AG04450 (cell line): ENCODE data around the gene E2F3. TPM values are rescaled to one million over a fixed set of nuclear protein-coding genes. Genes with fewer than 3 reads are reported as not detected.
"Not testable (repeated sequence)": the region's sequence is repeated elsewhere in the genome, so short reads cannot be mapped to it uniquely, and the experiment has no call there.

Experiments
- CTCF ChIA-PET: fragments of 300-600, 350-600 bp; formaldehyde crosslinking; extraction: SDS; loops from one replicate; lab custom pipeline; 2022; ENCODE audit warnings: antibody characterized with exemption, inconsistent platforms; lab: Charles Lee
- POLR2A ChIA-PET: fragments of 350-600 bp; formaldehyde crosslinking; extraction: SDS; loops from one replicate; lab custom pipeline; 2021; ENCODE audit warnings: antibody characterized with exemption, inconsistent platforms; lab: Yijun Ruan, JAX
- DNase-seq: peaks from one replicate; pipeline ENCODE4 v3.0.0-alpha.2; 2011; ENCODE audit warnings: low read depth, low spot score
- H3K27ac ChIP-seq: one replicate; pipeline ENCODE4 v1.5.1; 2012; ENCODE audit warnings: low read depth, low read length, control low read depth
- H3K27me3 ChIP-seq: one replicate; pipeline ENCODE4 v1.6.0; 2012; ENCODE audit warnings: low read length; ENCODE audit not compliant: control insufficient read depth, insufficient read depth
- H3K4me3 ChIP-seq: 2 replicates; pipeline ENCODE4 v1.5.1; 2011; ENCODE audit warnings: mild to moderate bottlenecking, low read depth, low read length, control low read depth
- H3K9me3 ChIP-seq: 2 replicates; pipeline ENCODE4 v1.5.1; 2012; ENCODE audit warnings: low read length; ENCODE audit not compliant: control insufficient read depth, insufficient read depth
- CTCF ChIP-seq: IDR thresholded peaks from 2 replicates; pipeline ENCODE4 v1.5.1; 2011; ENCODE audit warnings: low read depth, low read length, control low read depth, inconsistent platforms
- polyA plus RNA-seq: library from polyadenylated mRNA; depleted of rRNA; stranded (reverse); fragments of >200 nt; gene quantifications from 2 replicates; pipeline ENCODE4 v1.2.3, GENCODE V29; 2011

The E2F3 gene
- polyA plus RNA-seq, 1 experiment, result 10.7 TPM

DNA sequence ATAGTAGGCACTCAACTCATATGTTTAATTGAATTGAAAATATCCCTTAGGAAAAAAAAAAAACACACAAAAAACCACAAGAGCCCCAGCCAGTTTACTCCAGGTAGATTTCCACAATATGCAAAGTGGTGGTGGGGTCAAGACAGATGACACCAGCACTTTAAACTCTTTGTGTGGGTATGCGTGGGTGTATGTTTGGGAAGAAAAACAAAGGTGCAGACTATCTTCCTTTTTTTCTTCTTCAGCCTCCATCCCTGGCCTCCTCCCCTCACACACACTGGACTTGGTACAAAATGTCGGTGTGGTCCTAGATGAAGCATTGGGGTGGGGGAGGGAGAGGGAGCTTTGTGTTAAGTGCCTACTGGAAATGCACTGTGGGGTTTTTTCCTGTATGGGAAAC, 90.4 kb downstream of the E2F3 start:
- TF ChIP-seq CTCF, result no peak
- DNase-seq, result no peak
- ChIA-PET CTCF (no interaction called here), POLR2A (no interaction called here)
- H3K9me3 ChIP-seq, result no peaks in the 10 kb centered on the region
- H3K27ac ChIP-seq, result peak overlapping the region; percentile 31
- H3K27me3 ChIP-seq, result no peaks in the 10 kb centered on the region
- no peak overlapping the region for H3K4me3 ChIP-seq

GRCh38 chr6:20497216-20498040, 95.7 kb downstream of the E2F3 start:
- Histone ChIP-seq H3K27me3 (no peaks in the 10 kb centered on the region), H3K27ac (no peak overlapping the region), H3K4me3 (no peak overlapping the region), H3K9me3 (no peaks in the 10 kb centered on the region)
- ChIA-PET CTCF (no interaction called here), POLR2A (no interaction called here)
- DNase-seq, result peak; percentile 62
- no peak for TF ChIP-seq CTCF

- DNase-seq, result no peak
- POLR2A ChIA-PET, result no interaction called here
- Histone ChIP-seq H3K4me3 (no peak overlapping the region), H3K9me3 (no peaks in the 10 kb centered on the region), H3K27me3 (no peaks in the 10 kb centered on the region), H3K27ac (no peak overlapping the region)
- CTCF ChIA-PET, result no interaction called here
- TF ChIP-seq CTCF, result no peak
Measured at GRCh38 chr6:20498041-20498385, 96.3 kb downstream of the E2F3 start.

- POLR2A ChIA-PET, result no interaction called here
- Histone ChIP-seq H3K27me3 (peaks cover 2% of the 10 kb centered on the region), H3K27ac (no peak overlapping the region), H3K9me3 (no peaks in the 10 kb centered on the region), H3K4me3 (no peak overlapping the region)
- CTCF ChIA-PET, result no interaction called here
- no peak for TF ChIP-seq CTCF
- DNase-seq, result no peak
Measured at GRCh38 chr6:20509212-20509611, 107.5 kb downstream of the E2F3 start.

- ChIA-PET CTCF (interaction anchor here (2.7 kb wide), 1 partner anchor 16 kb away, joined by 9 read pairs; no protein-coding TSS in a partner anchor), POLR2A (no interaction called here)
- peaks cover 2% of the 10 kb centered on the region for H3K27me3 ChIP-seq
- H3K4me3 ChIP-seq, result no peak overlapping the region
- no peaks in the 10 kb centered on the region for H3K9me3 ChIP-seq
- no peak for TF ChIP-seq CTCF
- no peak overlapping the region for H3K27ac ChIP-seq
- DNase-seq, result no peak
Measured at GRCh38 chr6:20511852-20512251, 110.2 kb downstream of the E2F3 start.

DNA sequence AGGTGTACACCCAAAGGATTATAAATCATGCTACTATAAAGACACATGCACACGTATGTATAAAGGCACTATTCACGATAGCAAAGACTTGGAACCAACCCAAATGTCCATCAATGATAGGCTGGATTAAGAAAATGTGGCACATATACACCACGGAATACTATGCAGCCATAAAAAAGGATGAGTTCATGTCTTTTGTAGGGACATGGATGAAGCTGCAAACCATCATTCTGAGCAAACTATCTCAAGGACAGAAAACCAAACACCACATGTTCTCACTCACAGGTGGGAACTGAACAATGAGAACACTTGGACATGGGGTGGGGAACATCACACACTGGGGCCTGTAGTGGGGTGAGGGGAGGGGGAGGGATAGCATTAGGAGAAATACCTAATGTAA, 123.5 kb downstream of the E2F3 start:
- peaks cover 10% of the 10 kb centered on the region for H3K27me3 ChIP-seq
- H3K9me3 ChIP-seq, DNase-seq, H3K27ac ChIP-seq, H3K4me3 ChIP-seq, POLR2A ChIA-PET, CTCF ChIA-PET: not testable (repeated sequence)
